ENCODE results near the gene MAP1LC3B2. TPM values are rescaled to one million over a fixed set of nuclear protein-coding genes. Genes with fewer than 3 reads are reported as not detected.

Gene MAP1LC3B2
- total and polyA plus RNA-seq, 2 of the 13 experiments (the other 11 are each of a cell fraction or from before 2014, with no cell fraction given): 0.60 to 2.2 TPM

DNA sequence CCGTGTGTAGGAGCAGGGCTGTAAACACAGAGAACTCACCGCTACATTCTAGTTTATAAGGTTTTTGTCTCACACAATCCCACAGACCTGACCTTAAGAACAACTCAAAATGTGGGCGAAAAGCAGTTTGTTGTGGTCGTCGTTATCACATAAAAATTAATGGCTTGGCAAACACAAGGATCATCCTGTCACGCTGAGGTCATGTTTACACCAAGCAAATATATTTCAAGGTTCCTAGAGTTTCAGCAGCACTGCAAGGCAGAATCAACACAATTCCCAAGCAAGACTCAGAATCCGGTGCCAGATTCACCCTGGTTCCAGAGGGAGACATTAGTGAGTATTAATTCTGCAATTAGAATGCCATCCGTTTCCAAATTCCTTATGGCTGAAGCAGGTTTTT lies 30.1 kb upstream of the MAP1LC3B2 start (continued):
- TF ChIP-seq, protein P1, sequence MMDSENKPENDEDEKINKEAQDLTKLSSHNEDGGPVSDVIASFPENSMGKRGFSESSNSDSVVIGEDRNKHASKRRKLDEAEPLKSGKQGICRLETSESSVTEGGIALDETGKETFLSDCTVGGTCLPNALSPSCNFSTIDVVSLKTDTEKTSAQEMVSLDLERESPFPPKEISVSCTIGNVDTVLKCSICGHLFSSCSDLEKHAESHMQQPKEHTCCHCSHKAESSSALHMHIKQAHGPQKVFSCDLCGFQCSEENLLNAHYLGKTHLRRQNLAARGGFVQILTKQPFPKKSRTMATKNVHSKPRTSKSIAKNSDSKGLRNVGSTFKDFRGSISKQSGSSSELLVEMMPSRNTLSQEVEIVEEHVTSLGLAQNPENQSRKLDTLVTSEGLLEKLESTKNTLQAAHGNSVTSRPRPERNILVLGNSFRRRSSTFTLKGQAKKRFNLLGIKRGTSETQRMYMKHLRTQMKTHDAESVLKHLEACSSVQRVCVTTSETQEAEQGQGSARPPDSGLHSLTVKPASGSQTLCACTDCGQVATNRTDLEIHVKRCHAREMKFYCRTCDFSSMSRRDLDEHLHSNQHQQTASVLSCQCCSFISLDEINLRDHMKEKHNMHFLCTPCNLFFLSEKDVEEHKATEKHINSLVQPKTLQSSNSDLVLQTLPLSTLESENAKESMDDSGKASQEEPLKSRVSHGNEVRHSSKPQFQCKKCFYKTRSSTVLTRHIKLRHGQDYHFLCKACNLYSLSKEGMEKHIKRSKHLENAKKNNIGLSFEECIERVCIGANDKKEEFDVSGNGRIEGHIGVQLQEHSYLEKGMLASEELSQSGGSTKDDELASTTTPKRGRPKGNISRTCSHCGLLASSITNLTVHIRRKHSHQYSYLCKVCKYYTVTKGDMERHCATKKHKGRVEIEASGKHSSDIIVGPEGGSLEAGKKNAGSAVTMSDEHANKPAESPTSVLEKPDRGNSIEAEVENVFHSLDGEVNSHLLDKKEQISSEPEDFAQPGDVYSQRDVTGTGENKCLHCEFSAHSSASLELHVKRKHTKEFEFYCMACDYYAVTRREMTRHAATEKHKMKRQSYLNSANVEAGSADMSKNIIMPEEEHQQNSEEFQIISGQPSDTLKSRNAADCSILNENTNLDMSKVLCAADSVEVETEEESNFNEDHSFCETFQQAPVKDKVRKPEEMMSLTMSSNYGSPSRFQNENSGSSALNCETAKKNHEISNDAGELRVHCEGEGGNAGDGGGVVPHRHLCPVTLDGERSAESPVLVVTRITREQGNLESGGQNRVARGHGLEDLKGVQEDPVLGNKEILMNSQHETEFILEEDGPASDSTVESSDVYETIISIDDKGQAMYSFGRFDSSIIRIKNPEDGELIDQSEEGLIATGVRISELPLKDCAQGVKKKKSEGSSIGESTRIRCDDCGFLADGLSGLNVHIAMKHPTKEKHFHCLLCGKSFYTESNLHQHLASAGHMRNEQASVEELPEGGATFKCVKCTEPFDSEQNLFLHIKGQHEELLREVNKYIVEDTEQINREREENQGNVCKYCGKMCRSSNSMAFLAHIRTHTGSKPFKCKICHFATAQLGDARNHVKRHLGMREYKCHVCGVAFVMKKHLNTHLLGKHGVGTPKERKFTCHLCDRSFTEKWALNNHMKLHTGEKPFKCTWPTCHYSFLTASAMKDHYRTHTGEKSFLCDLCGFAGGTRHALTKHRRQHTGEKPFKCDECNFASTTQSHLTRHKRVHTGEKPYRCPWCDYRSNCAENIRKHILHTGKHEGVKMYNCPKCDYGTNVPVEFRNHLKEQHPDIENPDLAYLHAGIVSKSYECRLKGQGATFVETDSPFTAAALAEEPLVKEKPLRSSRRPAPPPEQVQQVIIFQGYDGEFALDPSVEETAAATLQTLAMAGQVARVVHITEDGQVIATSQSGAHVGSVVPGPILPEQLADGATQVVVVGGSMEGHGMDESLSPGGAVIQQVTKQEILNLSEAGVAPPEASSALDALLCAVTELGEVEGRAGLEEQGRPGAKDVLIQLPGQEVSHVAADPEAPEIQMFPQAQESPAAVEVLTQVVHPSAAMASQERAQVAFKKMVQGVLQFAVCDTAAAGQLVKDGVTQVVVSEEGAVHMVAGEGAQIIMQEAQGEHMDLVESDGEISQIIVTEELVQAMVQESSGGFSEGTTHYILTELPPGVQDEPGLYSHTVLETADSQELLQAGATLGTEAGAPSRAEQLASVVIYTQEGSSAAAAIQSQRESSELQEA (CRISPR knock-in tag; IDR thresholded peaks at IDR 0.05; ENCODE audit: not compliant biosample characterization): no peak
- no peak for TF ChIP-seq REXO4 (CRISPR knock-in tag; IDR thresholded peaks at IDR 0.05; ENCODE audit: borderline replicate concordance)
- 0 out of 2 replicates have a peak, but pooled peaks have one; percentile 48 for TF ChIP-seq NFIC (IDR thresholded peaks at IDR 0.05; ENCODE audit: low read length)
- 0 out of 2 replicates have a peak, but pooled peaks have one; percentile 26 for TF ChIP-seq SNAPC2 (CRISPR knock-in tag; IDR thresholded peaks at IDR 0.05)
- no peak for TF ChIP-seq ZFP1 (CRISPR knock-in tag; IDR thresholded peaks at IDR 0.05)
- TF ChIP-seq ZNF430 (CRISPR knock-in tag; IDR thresholded peaks at IDR 0.05): peak; percentile 67; the same call in 1 of the 2 replicates
- TF ChIP-seq HNF1B (CRISPR knock-in tag; IDR thresholded peaks at IDR 0.05): 0 out of 2 replicates have a peak, but pooled peaks have one; percentile 41
- TF ChIP-seq, protein P2, sequence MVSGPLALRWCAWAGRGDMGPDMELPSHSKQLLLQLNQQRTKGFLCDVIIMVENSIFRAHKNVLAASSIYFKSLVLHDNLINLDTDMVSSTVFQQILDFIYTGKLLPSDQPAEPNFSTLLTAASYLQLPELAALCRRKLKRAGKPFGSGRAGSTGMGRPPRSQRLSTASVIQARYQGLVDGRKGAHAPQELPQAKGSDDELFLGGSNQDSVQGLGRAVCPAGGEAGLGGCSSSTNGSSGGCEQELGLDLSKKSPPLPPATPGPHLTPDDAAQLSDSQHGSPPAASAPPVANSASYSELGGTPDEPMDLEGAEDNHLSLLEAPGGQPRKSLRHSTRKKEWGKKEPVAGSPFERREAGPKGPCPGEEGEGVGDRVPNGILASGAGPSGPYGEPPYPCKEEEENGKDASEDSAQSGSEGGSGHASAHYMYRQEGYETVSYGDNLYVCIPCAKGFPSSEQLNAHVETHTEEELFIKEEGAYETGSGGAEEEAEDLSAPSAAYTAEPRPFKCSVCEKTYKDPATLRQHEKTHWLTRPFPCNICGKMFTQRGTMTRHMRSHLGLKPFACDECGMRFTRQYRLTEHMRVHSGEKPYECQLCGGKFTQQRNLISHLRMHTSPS (CRISPR knock-in tag; IDR thresholded peaks at IDR 0.05; ENCODE audit: low read depth): no peak
- no peak for TF ChIP-seq ZUFSP (CRISPR knock-in tag; IDR thresholded peaks at IDR 0.05; ENCODE audit: borderline replicate concordance)
- no peak for TF ChIP-seq CHCHD3 (CRISPR knock-in tag; IDR thresholded peaks at IDR 0.05)
- no peak for TF ChIP-seq SIX1 (CRISPR knock-in tag; IDR thresholded peaks at IDR 0.05; ENCODE audit: borderline replicate concordance)
- no peak for TF ChIP-seq ZNF580 (CRISPR knock-in tag; IDR thresholded peaks at IDR 0.05; ENCODE audit: borderline replicate concordance, low read depth)
- no peak for TF ChIP-seq ZNF740 (CRISPR knock-in tag; IDR thresholded peaks at IDR 0.05)
- no peak for TF ChIP-seq EZH2 (conservative IDR thresholded peaks at IDR 0.05; ENCODE audit: low read depth, low read length)
- no peak for TF ChIP-seq NFYC (CRISPR knock-in tag; IDR thresholded peaks at IDR 0.05)
- TF ChIP-seq ZNF274 (CRISPR knock-in tag; IDR thresholded peaks at IDR 0.05): no peak
